GM18870 (cell line): ENCODE data around the gene AQP12B.
"Not testable (repeated sequence)": the region's sequence is repeated elsewhere in the genome, so short reads cannot be mapped to it uniquely, and the experiment has no call there.

Experiments used
- ATAC-seq: cut with Tn5 transposase; IDR thresholded peaks from one replicate; pipeline ENCODE4 v1.9.1; 2021; ENCODE audit warnings: moderate library complexity; ENCODE audit not compliant: unreplicated experiment

AQP12B gene

DNA sequence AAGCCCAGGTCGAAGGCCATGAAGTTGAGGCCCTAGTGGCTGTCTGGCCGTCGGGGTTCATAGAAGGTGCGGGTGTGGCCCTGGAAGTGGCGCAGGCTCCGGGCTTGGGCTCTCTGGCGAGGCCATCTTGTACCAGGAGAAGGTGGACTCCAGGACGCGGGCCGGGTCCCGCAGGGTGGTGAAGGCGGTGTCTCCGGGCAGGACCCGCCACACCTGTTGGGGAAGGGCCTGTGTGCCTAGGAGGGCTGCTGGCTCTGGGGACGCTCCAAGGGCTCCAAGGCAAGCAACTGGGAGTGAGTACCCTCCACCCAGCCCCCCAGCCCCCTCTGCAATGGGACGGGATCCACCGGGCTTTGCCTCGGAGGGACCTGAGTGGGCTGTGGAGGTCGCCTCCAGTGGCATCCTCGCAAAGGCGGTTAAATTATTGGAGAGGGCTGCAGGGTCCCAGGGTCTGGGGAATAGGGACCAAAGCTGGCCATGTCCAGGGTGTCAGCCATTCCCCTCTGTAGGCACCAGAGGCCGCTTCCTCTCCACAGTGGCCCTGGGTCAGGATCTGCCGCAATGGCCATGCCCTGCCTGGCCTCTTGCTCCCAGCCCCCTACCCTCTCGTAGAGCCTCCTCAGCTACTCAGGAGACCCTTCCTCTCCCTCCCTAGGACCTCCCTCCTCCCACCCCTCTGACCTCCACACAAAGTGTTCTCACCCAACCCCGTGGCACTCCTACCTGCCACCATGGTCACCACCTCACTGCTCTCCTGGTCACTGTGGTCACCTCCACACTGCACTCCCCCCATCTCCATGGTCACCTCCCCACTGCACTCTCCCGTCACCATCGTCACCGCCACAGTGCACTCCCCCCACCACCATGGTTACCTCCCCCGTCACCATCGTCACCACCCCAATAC, 19.3 kb upstream of the AQP12B start:
- ATAC-seq = no peak

GRCh38 chr2:240701091-240701735, 18.5 kb upstream of the AQP12B start:
- no peak for ATAC-seq

DNA sequence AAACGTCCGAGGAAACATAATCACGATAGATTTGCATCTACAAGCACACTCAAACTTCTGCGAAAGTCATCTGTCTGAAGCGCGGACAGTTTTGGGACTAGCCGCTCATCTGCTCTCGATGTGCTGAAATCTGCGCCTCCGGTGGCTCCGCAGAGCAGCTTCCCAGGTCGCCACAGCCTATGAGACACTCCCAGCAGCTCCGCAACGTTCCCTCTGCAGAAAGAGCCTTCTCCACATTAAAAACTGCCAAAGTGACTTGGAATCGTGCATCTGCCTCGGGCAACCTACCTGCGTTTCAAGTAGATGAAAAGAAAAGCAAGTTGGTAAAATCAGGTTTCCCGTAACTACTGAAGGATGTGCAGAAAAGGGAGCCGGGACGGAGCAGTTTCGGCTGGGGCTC, 17.9 kb upstream of the AQP12B start:
- not testable (repeated sequence) for ATAC-seq

- not testable (repeated sequence) for ATAC-seq
Observed at GRCh38 chr2:240699835-240700234, 17.1 kb upstream of the AQP12B start.

DNA sequence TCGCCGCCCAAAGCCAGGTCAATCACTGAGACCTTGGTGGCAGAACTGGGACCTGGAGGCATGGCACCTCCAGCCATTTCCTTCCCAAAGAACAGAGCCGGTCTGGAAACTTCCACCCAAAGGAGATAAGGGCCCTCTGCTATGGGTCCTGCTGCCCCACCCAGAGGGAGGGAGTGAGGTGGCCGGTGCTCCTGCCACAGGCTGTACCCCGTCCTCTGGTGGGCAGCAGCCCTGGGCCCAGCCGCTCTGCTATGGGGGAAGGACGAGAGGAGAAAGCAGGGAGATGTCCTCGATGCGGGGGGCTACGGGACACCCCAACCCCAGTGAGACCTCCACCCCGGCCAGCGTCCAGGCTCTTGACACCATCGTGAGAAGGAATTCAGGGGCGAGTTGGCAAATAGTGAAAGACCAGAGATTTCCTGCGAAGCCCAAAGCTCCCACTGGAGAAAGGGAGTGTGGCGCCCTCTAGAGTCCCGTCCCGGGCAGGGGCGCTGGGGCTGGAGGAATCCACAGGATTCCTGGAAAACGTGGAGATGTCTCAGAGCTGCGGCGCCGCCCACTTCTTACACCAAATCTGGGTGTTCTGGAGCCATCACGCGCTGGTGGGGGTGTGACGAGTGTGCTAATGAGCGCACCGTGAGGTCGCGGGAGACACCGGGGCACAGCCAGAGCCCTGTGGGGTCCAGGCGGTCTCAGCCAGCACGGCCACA, 16.3 kb upstream of the AQP12B start:
- not testable (repeated sequence) for ATAC-seq

- ATAC-seq = not testable (repeated sequence)
Observed at GRCh38 chr2:240696469-240696868, 13.8 kb upstream of the AQP12B start.

DNA sequence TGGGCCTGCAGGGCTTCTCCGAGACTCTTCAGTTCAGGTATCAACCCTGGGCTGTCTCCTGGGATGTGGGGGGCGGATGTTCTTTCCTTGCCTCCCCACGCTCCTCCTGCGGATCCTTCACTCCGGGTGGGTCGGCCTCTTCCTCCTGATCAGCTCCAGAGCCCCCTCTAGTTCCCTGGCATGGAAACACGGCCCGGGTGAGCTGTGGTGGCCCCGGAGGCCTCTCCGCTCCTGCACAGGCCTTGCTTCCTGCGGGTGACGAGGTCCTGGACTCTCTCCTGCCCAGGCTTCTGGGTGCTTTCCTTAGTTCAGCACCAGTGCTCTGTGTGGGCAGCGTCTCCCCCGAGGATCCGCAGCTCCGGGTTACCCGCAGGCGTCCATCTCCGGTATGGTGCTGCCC, 12.9 kb upstream of the AQP12B start:
- not testable (repeated sequence) for ATAC-seq

DNA sequence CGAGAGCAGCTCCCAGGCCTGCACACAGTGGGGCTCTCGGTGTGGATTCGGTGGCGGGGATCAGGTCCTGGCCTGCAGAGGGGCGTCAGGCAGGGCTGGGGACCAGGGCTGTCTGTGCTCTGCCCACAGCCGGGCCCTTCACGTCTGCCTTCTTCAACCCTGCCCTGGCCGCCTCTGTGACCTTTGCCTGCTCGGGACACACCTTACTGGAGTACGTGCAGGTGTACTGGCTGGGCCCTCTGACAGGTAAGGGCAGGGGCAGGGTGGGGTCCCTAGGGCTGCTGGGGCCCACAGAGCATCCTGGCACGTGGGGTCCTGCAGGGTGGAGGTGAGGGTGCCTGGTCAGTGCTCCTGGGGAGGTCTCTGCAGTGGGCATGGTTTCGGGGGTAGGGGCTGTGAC, 11.6 kb upstream of the AQP12B start:
- not testable (repeated sequence) for ATAC-seq

DNA sequence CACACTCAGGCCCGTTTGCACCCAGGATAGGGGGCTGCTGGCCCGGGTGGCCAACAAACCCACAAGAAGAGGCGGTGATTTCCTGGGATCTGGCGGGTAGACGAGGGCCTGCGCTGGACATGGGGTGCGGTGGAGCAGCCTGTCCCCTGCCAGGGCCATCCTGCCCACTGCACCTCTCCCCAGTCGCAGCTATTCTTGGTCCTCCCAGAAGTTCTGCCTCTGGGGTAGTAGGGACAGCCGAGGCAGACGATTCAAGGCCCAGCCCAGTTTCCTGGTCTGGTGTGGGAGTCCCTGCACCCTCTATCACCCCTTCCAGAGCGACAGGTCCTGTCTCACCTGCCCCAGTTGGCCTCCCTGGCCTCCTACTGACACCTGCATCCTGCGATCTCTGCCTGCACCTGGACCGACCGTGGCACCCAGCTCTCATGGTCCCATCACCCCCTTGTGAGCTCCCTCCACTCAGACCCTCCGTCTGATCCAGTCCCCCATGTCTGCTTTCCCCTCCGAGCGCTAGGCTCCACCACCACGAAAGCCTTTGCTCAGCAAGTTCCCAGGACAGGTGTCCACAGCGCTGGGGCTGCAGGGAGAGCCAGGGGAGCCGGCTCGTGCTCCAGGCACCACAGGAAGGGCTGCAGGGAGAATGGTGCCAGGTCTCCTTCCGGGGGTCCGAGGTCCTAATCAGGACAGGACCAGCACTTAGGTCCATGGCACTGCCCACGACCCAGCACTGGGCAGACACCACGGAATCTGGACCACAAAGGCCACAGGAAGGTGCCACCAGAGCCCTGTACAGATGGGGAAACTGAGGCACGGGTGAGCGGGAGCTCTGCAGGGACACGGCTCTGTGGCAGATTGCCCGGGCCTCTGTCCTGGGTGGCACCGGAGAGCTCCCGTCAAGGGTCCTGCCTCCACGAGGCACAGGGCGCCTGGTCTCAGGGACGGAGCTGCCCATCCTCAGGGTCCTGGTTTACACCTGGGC, 10.2 kb upstream of the AQP12B start:
- not testable (repeated sequence) for ATAC-seq

GRCh38 chr2:240691631-240692420, 9.1 kb upstream of the AQP12B start, which contains the start of gene AQP12A:
Gene AQP12A, plus strand, starts transcription at chr2:240691866. Its CDS starts 48 bp downstream, at chr2:240691914.
- not testable (repeated sequence) for ATAC-seq

- not testable (repeated sequence) for ATAC-seq
Observed at GRCh38 chr2:240691075-240691427, 8.4 kb upstream of the AQP12B start.

- not testable (repeated sequence) for ATAC-seq
Observed at GRCh38 chr2:240690421-240691074, 7.9 kb upstream of the AQP12B start.

- ATAC-seq = no peak
Observed at GRCh38 chr2:240689975-240690374, 7.3 kb upstream of the AQP12B start.

DNA sequence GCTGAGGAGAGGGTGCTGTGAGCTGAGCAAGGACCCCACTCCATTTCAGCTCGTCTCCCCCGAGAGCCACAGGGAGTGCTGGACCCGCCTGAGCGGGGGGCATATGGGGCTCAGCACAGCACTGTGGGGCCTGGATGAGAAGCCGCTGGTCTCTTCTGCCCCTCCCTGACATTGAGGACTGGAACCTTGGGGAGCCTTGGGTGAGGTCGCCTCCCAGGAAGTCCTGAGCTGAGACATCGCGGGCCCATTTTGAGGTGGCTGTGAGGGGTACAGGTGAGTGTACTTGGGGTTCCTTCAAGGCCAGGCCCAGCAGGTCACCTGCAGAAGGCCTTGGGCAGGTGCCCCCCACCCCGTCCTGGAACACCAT, 5.9 kb upstream of the AQP12B start:
- ATAC-seq = no peak

- no peak for ATAC-seq
Observed at GRCh38 chr2:240687741-240688552, 5.3 kb upstream of the AQP12B start.

DNA sequence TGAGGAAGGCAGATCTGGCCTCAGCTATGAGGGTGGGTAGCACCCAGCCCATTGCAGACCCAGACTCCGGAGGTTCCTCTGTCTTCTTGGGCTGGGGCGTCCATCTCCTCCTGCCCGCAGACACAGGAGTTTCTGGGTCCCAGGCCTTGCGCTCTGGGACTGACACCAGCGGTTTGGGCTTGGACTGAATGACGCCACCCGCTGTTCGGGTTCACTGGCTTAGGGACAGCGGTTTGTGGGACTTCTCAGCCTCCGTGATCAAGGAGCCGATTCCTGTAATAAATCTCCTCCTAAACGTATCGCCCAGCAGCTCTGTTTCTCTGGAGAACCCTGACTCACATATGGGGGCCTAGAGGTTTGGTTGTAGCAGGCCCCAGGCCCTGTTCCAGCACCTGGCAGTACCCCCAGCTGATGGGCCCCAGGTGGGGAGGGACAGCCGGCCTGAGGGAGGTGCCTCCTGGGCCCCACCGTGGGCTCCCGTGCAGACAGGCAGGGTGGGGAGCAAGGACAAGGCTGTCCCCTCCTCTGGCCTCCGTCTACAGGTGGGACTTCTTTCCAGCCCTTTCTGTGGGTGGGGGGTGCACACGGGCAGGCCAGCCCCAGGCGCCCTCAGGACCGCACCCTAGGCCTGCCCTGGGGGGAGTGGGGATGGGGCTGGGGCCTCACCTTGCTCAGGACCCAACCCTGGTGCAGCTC, 4.5 kb upstream of the AQP12B start:
- no peak for ATAC-seq

DNA sequence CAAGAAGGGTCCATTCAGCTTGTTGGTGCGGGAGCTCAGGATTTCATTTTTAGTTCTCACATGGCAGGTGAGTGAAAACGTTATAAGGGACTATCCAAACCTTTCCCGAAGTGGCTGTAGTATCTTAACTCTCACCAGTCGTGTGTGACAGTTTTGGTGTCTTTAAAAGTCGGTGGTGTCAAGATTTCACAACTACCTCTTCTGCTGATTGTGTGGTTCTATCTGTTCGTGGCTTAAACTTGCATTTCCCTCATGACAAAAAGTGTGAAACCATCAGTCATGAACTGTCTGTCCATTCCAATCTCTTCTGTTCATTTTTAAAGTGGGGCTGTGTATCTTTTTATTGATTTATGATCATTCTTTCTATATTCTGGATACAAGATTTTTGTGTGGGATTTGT, 3.8 kb upstream of the AQP12B start:
- ATAC-seq = no peak
